IMR-90 (cell line): ENCODE measurements around the gene HTR3E. TPM values are rescaled to one million over a fixed set of nuclear protein-coding genes. Genes with fewer than 3 reads are reported as not detected.
A peak's percentile ranks its signal among the peaks of the same experiment; 100 is the strongest.

Experiments used
- ATAC-seq: fragments of 200-7000 bp; cut with Tn5 transposase; 2 replicates; pipeline ENCODE4 v1.9.1; 2020; ENCODE audit warnings: low read depth, mild to moderate bottlenecking, moderate library complexity
- Bru-seq: library from RNA; stranded (reverse); fragments of 400-500 nt; gene quantifications from one replicate; lab custom pipeline; 2021; lab: Mats Ljungman, UMichigan
- BruChase-seq, 2 experiments: library from RNA; stranded (reverse); fragments of 400-500 nt; gene quantifications; one replicate each; lab custom pipeline; 2021; lab: Mats Ljungman, UMichigan
- BruUV-seq: library from RNA; stranded (reverse); fragments of 400-500 nt; replicated peaks from 2 replicates; lab custom pipeline; 2021; lab: Mats Ljungman, UMichigan
- CTCF ChIA-PET: fragments of 300-600 bp; formaldehyde crosslinking; extraction: SDS; loops from one replicate; lab custom pipeline; 2021; ENCODE audit warnings: antibody characterized with exemption; lab: Yijun Ruan, JAX
- POLR2A ChIA-PET: fragments of 300-600 bp; sonication (Branson Sonifier 250); formaldehyde crosslinking; loops from one replicate; lab custom pipeline; 2022; ENCODE audit warnings: antibody characterized with exemption; ENCODE audit not compliant: unreplicated experiment; lab: Charles Lee
- DNase-seq: peaks from one replicate; pipeline ENCODE4 v3.0.0; 2013
- H2AFZ ChIP-seq: replicated peaks from 2 replicates; pipeline ENCODE3; 2013; ENCODE audit warnings: low read length, mild to moderate bottlenecking; ENCODE audit not compliant: poor library complexity
- H2AK5ac ChIP-seq: 2 replicates; pipeline ENCODE4 v1.6.1; 2013; ENCODE audit warnings: low read depth, low read length, inconsistent platforms
- H2AK9ac ChIP-seq: replicated peaks from 2 replicates; pipeline ENCODE3; 2013; ENCODE audit warnings: mild to moderate bottlenecking, low read depth, low read length, moderate library complexity; ENCODE audit not compliant: poor library complexity
- H2BK120ac ChIP-seq: 2 replicates; pipeline ENCODE4 v1.6.1; 2013; ENCODE audit warnings: low read depth, low read length, inconsistent platforms
- H2BK15ac ChIP-seq: 3 replicates; pipeline ENCODE4 v1.6.1; 2013; ENCODE audit warnings: low read depth, low read length, inconsistent platforms
- H2BK20ac ChIP-seq: 2 replicates; pipeline ENCODE4 v1.6.1; 2013; ENCODE audit warnings: low read depth, mild to moderate bottlenecking, inconsistent platforms, low read length, moderate library complexity
- H2BK5ac ChIP-seq: 2 replicates; pipeline ENCODE4 v1.6.1; 2013; ENCODE audit warnings: mild to moderate bottlenecking, low read depth, low read length, inconsistent platforms; ENCODE audit not compliant: poor library complexity, severe bottlenecking
- H3K14ac ChIP-seq: replicated peaks from 2 replicates; pipeline ENCODE4 v1.6.1; 2013; ENCODE audit warnings: low read depth, low read length, inconsistent platforms
- H3K18ac ChIP-seq: 2 replicates; pipeline ENCODE4 v1.6.1; 2013; ENCODE audit warnings: low read depth, low read length, control low read depth
- H3K23ac ChIP-seq: 2 replicates; pipeline ENCODE4 v1.6.1; 2013; ENCODE audit warnings: low read depth, low read length, inconsistent platforms
- H3K27ac ChIP-seq: 2 replicates; pipeline ENCODE4 v1.5.1; 2013; ENCODE audit warnings: mild to moderate bottlenecking, control low read depth, low read length; ENCODE audit not compliant: insufficient read depth
- H3K27me3 ChIP-seq: 2 replicates; pipeline ENCODE4 v1.6.1; 2013; ENCODE audit warnings: low read length; ENCODE audit not compliant: control insufficient read depth, insufficient read depth
- H3K36me3 ChIP-seq: 2 replicates; pipeline ENCODE4 v1.6.1; 2013; ENCODE audit warnings: low read length, mixed read lengths; ENCODE audit not compliant: control insufficient read depth, insufficient read depth
- H3K4ac ChIP-seq: 2 replicates; pipeline ENCODE4 v1.6.1; 2013; ENCODE audit warnings: low read depth, low read length, inconsistent platforms
- H3K4me1 ChIP-seq: 2 replicates; pipeline ENCODE4 v1.6.1; 2013; ENCODE audit warnings: low read length, mixed read lengths; ENCODE audit not compliant: control insufficient read depth, insufficient read depth
- H3K4me2 ChIP-seq: 2 replicates; pipeline ENCODE4 v1.6.1; 2013; ENCODE audit warnings: low read depth, mild to moderate bottlenecking, control low read depth, low read length, moderate library complexity
- H3K4me3 ChIP-seq: 2 replicates; pipeline ENCODE4 v1.5.1; 2013; ENCODE audit warnings: low read depth, mild to moderate bottlenecking, control low read depth, low read length, moderate library complexity; ENCODE audit not compliant: insufficient read depth
- H3K56ac ChIP-seq: 2 replicates; pipeline ENCODE4 v1.6.1; 2013; ENCODE audit warnings: low read length, inconsistent platforms; ENCODE audit not compliant: insufficient read depth; ENCODE audit errors: extremely low read depth
- H3K79me1 ChIP-seq, 2 experiments: 2 replicates each; pipeline ENCODE4 v1.6.1; 2013; ENCODE audit warnings: low read length in 2 of 2, inconsistent platforms in 1 of 2, low read depth in 1 of 2
- H3K9ac ChIP-seq: 2 replicates; pipeline ENCODE4 v1.6.1; 2013; ENCODE audit warnings: low read depth, low read length, control low read depth
- H3K9me1 ChIP-seq: 2 replicates; pipeline ENCODE4 v1.6.1; 2013; ENCODE audit warnings: low read length, inconsistent platforms; ENCODE audit not compliant: insufficient read depth
- H3K9me3 ChIP-seq: 2 replicates; pipeline ENCODE4 v1.6.1; 2013; ENCODE audit warnings: low read length; ENCODE audit not compliant: control insufficient read depth, insufficient read depth
- H4K20me1 ChIP-seq: 2 replicates; pipeline ENCODE4 v1.6.1; 2013; ENCODE audit warnings: low read length, inconsistent platforms; ENCODE audit not compliant: insufficient read depth
- H4K5ac ChIP-seq: 2 replicates; pipeline ENCODE4 v1.6.1; 2013; ENCODE audit warnings: mild to moderate bottlenecking, low read depth, low read length, control low read depth
- H4K8ac ChIP-seq, 2 experiments: 2 replicates each; pipeline ENCODE4 v1.6.1; 2013; ENCODE audit warnings: low read depth in 2 of 2, low read length in 2 of 2, control low read depth in 1 of 2, inconsistent platforms in 1 of 2
- H4K91ac ChIP-seq: 2 replicates; pipeline ENCODE4 v1.6.1; 2013; ENCODE audit warnings: low read depth, low read length, inconsistent platforms; ENCODE audit not compliant: insufficient read depth
- CHD1 ChIP-seq: IDR thresholded peaks from 2 replicates; pipeline ENCODE4 v1.6.1; 2012; ENCODE audit warnings: low read depth, low read length, improper control_type of control experiment
- MAFK ChIP-seq: IDR thresholded peaks from 2 replicates; pipeline ENCODE4 v1.6.1; 2012; ENCODE audit warnings: low read depth, low read length, improper control_type of control experiment
- MAZ ChIP-seq: IDR thresholded peaks from 2 replicates; pipeline ENCODE4 v1.6.1; 2012; ENCODE audit warnings: low read depth, mild to moderate bottlenecking, low read length, improper control_type of control experiment, moderate library complexity, borderline replicate concordance
- RAD21 ChIP-seq: IDR thresholded peaks from 2 replicates; pipeline ENCODE4 v1.6.1; 2012; ENCODE audit warnings: low read length, improper control_type of control experiment
- whole genome bisulfite sequencing, 2 experiments: methylation state at CpG; one replicate each; pipeline versions ENCODE4 v1.1.5 to v1.1.7; 2013; ENCODE audit warnings: missing lambda C conversion rate in 2 of 2; ENCODE audit not compliant: insufficient read length in 1 of 2; ENCODE audit errors: extremely low coverage in 2 of 2; 5-methylcytosine and 5-hydroxymethylcytosine counted together
- dilution Hi-C: fragments of 300-500 bp; cut with HindIII; formaldehyde crosslinking; loops from one replicate; pipeline ENCODE4 v1.14.3; 2018; ENCODE audit warnings: low sequenced_read_pairs; ENCODE audit not compliant: unreplicated experiment
- in situ Hi-C: fragments of 300-500 bp; cut with MboI; formaldehyde crosslinking; loops from 3 replicates; pipeline ENCODE4 v1.14.3; 2019; ENCODE audit warnings: low sequenced_read_pairs, inconsistent platforms, mixed read lengths
- intact Hi-C: fragments of 100-400 bp; cut with micrococcal nuclease; formaldehyde crosslinking; loops from 2 replicates; pipeline ENCODE4 v1.10.0; 2022
- long read RNA-seq: library from polyadenylated mRNA; unstranded; transcript quantifications from one replicate; pipeline ENCODE4 v2.0.0, GENCODE V29; 2021; ENCODE audit not compliant: unreplicated experiment
- polyA plus RNA-seq, 3 experiments: library from polyadenylated mRNA; depleted of rRNA; stranded (reverse); fragments of >200 nt; gene quantifications; 2 replicates each; pipeline ENCODE4 v1.2.3, GENCODE V29; 2012; ENCODE audit warnings: low replicate concordance in 1 of 3
- total RNA-seq: library from RNA; depleted of rRNA; stranded (reverse); fragments of >200 nt; gene quantifications from 2 replicates; pipeline ENCODE4 v1.2.3, GENCODE V29; 2012; rRNA removed
- TF ChIP-seq, protein P1 (sequence below): fragments of 150-350 bp; IDR thresholded peaks from 2 replicates; pipeline ENCODE4 v1.6.1; 2017; ENCODE audit warnings: mild to moderate bottlenecking, antibody characterized with exemption, low read length, low read depth

HTR3E gene, protein sequence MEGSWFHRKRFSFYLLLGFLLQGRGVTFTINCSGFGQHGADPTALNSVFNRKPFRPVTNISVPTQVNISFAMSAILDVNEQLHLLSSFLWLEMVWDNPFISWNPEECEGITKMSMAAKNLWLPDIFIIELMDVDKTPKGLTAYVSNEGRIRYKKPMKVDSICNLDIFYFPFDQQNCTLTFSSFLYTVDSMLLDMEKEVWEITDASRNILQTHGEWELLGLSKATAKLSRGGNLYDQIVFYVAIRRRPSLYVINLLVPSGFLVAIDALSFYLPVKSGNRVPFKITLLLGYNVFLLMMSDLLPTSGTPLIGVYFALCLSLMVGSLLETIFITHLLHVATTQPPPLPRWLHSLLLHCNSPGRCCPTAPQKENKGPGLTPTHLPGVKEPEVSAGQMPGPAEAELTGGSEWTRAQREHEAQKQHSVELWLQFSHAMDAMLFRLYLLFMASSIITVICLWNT
- total RNA-seq = not detected in 2 replicates
- not detected in 2 replicates for polyA plus RNA-seq (2012; rRNA removed)
- polyA plus RNA-seq (2012; cell fraction: cytosol; rRNA removed) = not detected in 2 replicates
- not detected in 2 replicates for polyA plus RNA-seq (2012; cell fraction: nucleus; rRNA removed; ENCODE audit: low replicate concordance)
- Bru-seq, nascent RNA = not detected
- percentile 7 among the genes with signal in this experiment for BruChase-seq, experiment 1, labeled RNA remaining after a 6-hour chase
- BruChase-seq, experiment 2, labeled RNA remaining after a 2-hour chase = not detected
- long read RNA-seq = 0 reads

DNA sequence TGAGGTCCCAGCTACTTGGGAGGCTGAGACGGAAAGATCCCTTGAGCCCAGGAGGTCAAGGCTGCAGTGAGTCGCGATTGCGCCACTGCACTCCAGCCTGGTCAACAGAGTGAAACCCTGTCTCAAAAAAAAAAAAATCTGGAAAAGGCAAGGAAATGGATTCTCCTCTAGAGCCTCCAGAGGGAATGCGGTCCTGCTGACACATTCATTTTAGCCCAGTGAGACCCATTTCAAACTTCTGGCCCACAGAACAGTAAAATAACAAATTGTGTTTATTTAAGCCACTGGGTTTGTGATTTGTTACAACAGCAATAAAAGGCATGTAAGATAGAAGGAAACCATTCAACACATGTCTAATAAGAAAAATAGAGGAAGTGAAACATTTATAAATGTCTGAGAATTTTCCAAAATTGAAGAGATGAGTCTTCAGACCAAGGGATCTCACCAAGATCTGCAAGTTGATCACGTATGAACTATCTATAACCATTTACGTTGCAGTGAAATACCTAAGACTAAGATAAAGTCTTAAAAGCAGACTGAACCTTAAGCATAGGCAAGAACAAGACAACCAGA is at the start of gene HTR3E:
HTR3E (plus strand) TSS at position 254 of the 573 bp plus-strand sequence. CDS start 466 bp downstream, outside the sequence.
- no peak within 1 kb of the TSS for H4K91ac ChIP-seq
- H3K4ac ChIP-seq = no peak within 1 kb of the TSS
- in situ Hi-C loops = no loop called here
- no peak within 1 kb of the TSS for H2AK5ac ChIP-seq
- CTCF ChIA-PET = no interaction called here
- BruUV-seq = no TSS peak
- H3K18ac ChIP-seq = no peak within 1 kb of the TSS
- H4K8ac ChIP-seq = no peak within 1 kb of the TSS
- no peak within 1 kb of the TSS for H3K27ac ChIP-seq
- no peak within 1 kb of the TSS for H2BK120ac ChIP-seq
- no peak within 1 kb of the TSS for H3K23ac ChIP-seq
- POLR2A ChIA-PET = no interaction called here
- H3K9me1 ChIP-seq = no peaks in the 10 kb centered on the region
- H3K9ac ChIP-seq = no peak within 1 kb of the TSS
- H2BK15ac ChIP-seq = no peak within 1 kb of the TSS
- H2AK9ac ChIP-seq = no peak within 1 kb of the TSS
- intact Hi-C loops = no loop called here
- 88% methylated on average over 4 of the region's 7 CpGs; no CpG with 5 or more reads in 1 of the 2 experiments for WGBS, 2 experiments
- no peak for ATAC-seq
- no peaks in the 10 kb centered on the region for H4K20me1 ChIP-seq
- peaks cover 5% of the 10 kb centered on the region; the same call in 1 of the 2 replicates for H3K27me3 ChIP-seq
- TF ChIP-seq MAFK = no peak
- TF ChIP-seq MAZ = no peak
- no peak for TF ChIP-seq RAD21
- TF ChIP-seq CHD1 = no peak
- TF ChIP-seq, protein P1, sequence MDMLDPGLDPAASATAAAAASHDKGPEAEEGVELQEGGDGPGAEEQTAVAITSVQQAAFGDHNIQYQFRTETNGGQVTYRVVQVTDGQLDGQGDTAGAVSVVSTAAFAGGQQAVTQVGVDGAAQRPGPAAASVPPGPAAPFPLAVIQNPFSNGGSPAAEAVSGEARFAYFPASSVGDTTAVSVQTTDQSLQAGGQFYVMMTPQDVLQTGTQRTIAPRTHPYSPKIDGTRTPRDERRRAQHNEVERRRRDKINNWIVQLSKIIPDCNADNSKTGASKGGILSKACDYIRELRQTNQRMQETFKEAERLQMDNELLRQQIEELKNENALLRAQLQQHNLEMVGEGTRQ = no peak
- H3K79me1 ChIP-seq = no peaks in the 10 kb centered on the region
- H3K14ac ChIP-seq = no peak within 1 kb of the TSS
- H3K9me3 ChIP-seq = peaks cover 9% of the 10 kb centered on the region
- no peaks in the 10 kb centered on the region for H3K36me3 ChIP-seq
- DNase-seq = no peak
- no peak within 1 kb of the TSS for H2AFZ ChIP-seq
- no peak within 1 kb of the TSS for H4K5ac ChIP-seq
- H3K4me3 ChIP-seq = no peak within 1 kb of the TSS
- no peak within 1 kb of the TSS for H3K4me2 ChIP-seq
- H3K56ac ChIP-seq = no peak within 1 kb of the TSS
- dilution Hi-C loops = no loop called here
- no peak within 1 kb of the TSS for H2BK20ac ChIP-seq
- peaks cover 1% of the 10 kb centered on the region; the same call in 1 of the 2 replicates for H3K4me1 ChIP-seq
- H2BK5ac ChIP-seq = no peak within 1 kb of the TSS
